CD14-positive monocyte (primary cell): ENCODE data around the gene NR3C1. TPM values are rescaled to one million over a fixed set of nuclear protein-coding genes. Genes with fewer than 3 reads are reported as not detected.
A peak's percentile ranks its signal among the peaks of the same experiment; 100 is the strongest.

Source experiments
- DNase-seq, 3 donors: peaks; one replicate each; pipeline ENCODE4 v3.0.0-alpha.2; 2011 to 2022
- H2AFZ ChIP-seq: 2 replicates; pipeline ENCODE4 v1.6.0; 2012; ENCODE audit warnings: mild to moderate bottlenecking, low read depth, low read length, inconsistent platforms; ENCODE audit not compliant: insufficient read depth, poor library complexity, severe bottlenecking
- H3K27ac ChIP-seq, 2 donors: 1 replicate in 1 of 2; 2 replicates in 1 of 2; pipeline ENCODE4 v1.5.1; 2012 to 2013; ENCODE audit warnings: low read length in 2 of 2, control low read depth in 1 of 2, inconsistent platforms in 1 of 2, low read depth in 1 of 2, mild to moderate bottlenecking in 1 of 2
- H3K27me3 ChIP-seq, 2 donors: one replicate each; pipeline versions ENCODE4 v1.6.0 to v1.6.1; 2011 to 2013; ENCODE audit warnings: low read length in 2 of 2; ENCODE audit not compliant: control insufficient read depth in 2 of 2, insufficient read depth in 2 of 2
- H3K36me3 ChIP-seq, 2 donors: replicated peaks in 1 of 2; 1 replicate in 1 of 2; 2 replicates in 1 of 2; pipeline versions ENCODE4 v1.5.1 to v1.6.1; 2012 to 2013; ENCODE audit warnings: low read length in 2 of 2, control low read depth in 1 of 2, inconsistent platforms in 1 of 2, mild to moderate bottlenecking in 1 of 2; ENCODE audit not compliant: insufficient read depth in 2 of 2, control insufficient read depth in 1 of 2
- H3K4me1 ChIP-seq, 2 donors: 1 replicate in 1 of 2; 2 replicates in 1 of 2; pipeline versions ENCODE4 v1.5.1 to v1.6.1; 2012 to 2013; ENCODE audit warnings: low read length in 2 of 2, control low read depth in 1 of 2, inconsistent platforms in 1 of 2, mild to moderate bottlenecking in 1 of 2, moderate library complexity in 1 of 2; ENCODE audit not compliant: insufficient read depth in 2 of 2, control insufficient read depth in 1 of 2
- H3K4me2 ChIP-seq: replicated peaks from 2 replicates; pipeline ENCODE3; 2012; ENCODE audit warnings: low read length, moderate library complexity, mild to moderate bottlenecking; ENCODE audit not compliant: poor library complexity, severe bottlenecking; ENCODE audit errors: extremely low read depth
- H3K4me3 ChIP-seq, 3 experiments: fragments of 200-600 bp in 1 of 3; sonication (generic) in 1 of 3; replicated peaks in 1 of 3; 1 replicate in 2 of 3; 2 replicates in 1 of 3; pipeline ENCODE4 v1.5.1; 2011 to 2013; ENCODE audit warnings: low read length in 3 of 3, mild to moderate bottlenecking in 3 of 3, control low read depth in 2 of 3, low read depth in 2 of 3, inconsistent platforms in 1 of 3, moderate library complexity in 1 of 3
- H3K79me2 ChIP-seq: 2 replicates; pipeline ENCODE4 v1.6.0; 2012; ENCODE audit warnings: mild to moderate bottlenecking, control low read depth, inconsistent platforms, low read length, moderate library complexity; ENCODE audit not compliant: insufficient read depth
- H3K9ac ChIP-seq: 2 replicates; pipeline ENCODE4 v1.6.0; 2017; ENCODE audit warnings: low read length, mild to moderate bottlenecking; ENCODE audit not compliant: insufficient read depth, poor library complexity, severe bottlenecking
- H3K9me3 ChIP-seq, 2 donors: replicated peaks in 1 of 2; 1 replicate in 1 of 2; 2 replicates in 1 of 2; pipeline versions ENCODE4 v1.5.1 to v1.6.1; 2012 to 2013; ENCODE audit warnings: low read length in 2 of 2, control low read depth in 1 of 2; ENCODE audit not compliant: control insufficient read depth in 1 of 2, insufficient read depth in 1 of 2
- H4K20me1 ChIP-seq: 2 replicates; pipeline ENCODE4 v1.6.0; 2012; ENCODE audit warnings: mild to moderate bottlenecking, low read length, control low read depth, moderate library complexity; ENCODE audit not compliant: insufficient read depth
- H3K27ac Mint-ChIP-seq, 7 donors: one replicate each; pipeline ENCODE4 v1.8.0; 2020; ENCODE audit warnings: mild to moderate bottlenecking in 7 of 7, mixed read lengths in 7 of 7, moderate library complexity in 6 of 7, inconsistent platforms in 2 of 7
- H3K27me3 Mint-ChIP-seq, 3 donors: one replicate each; pipeline ENCODE4 v1.8.0; 2021 to 2022; ENCODE audit warnings: low read depth in 3 of 3, mild to moderate bottlenecking in 3 of 3, mixed read lengths in 3 of 3, moderate library complexity in 3 of 3, inconsistent platforms in 1 of 3
- H3K36me3 Mint-ChIP-seq, 2 donors: one replicate each; pipeline ENCODE4 v1.8.0; 2020; ENCODE audit warnings: mixed read lengths in 2 of 2, inconsistent platforms in 1 of 2, mild to moderate bottlenecking in 1 of 2
- H3K4me1 Mint-ChIP-seq: one replicate; pipeline ENCODE4 v1.8.0; 2020; ENCODE audit warnings: mild to moderate bottlenecking, mixed read lengths
- H3K4me3 Mint-ChIP-seq, 2 donors: one replicate each; pipeline ENCODE4 v1.8.0; 2020; ENCODE audit warnings: mild to moderate bottlenecking in 2 of 2, mixed read lengths in 2 of 2, moderate library complexity in 1 of 2
- H3K9me3 Mint-ChIP-seq, 7 donors: one replicate each; pipeline ENCODE4 v1.8.0; 2020 to 2022; ENCODE audit warnings: mixed read lengths in 7 of 7, mild to moderate bottlenecking in 6 of 7, moderate library complexity in 6 of 7, inconsistent platforms in 2 of 7
- WGBS: methylation state at CpG from one replicate; pipeline ENCODE4 v1.1.5; 2013; ENCODE audit warnings: missing lambda C conversion rate; ENCODE audit not compliant: insufficient coverage; 5-methylcytosine and 5-hydroxymethylcytosine counted together
- intact Hi-C, 2 donors: fragments of 100-400 bp; cut with micrococcal nuclease; formaldehyde crosslinking; loops; one replicate each; pipeline versions ENCODE4 v1.15.0 to v1.15.1; 2023
- polyA plus RNA-seq, 3 donors: library from polyadenylated mRNA; depleted of rRNA in 1 of 3; unstranded in 2 of 3; stranded (reverse) in 1 of 3; fragments of 300-500 nt in 2 of 3; fragments of >200 nt in 1 of 3; fragmentation: Illumina TruSeq in 2 of 3; gene quantifications; 1 replicate in 2 of 3; 2 replicates in 1 of 3; pipeline ENCODE4 v1.2.3, GENCODE V29; 2012 to 2021
- TF ChIP-seq, protein P1 (sequence below): fragments of 200-600 bp; IDR thresholded peaks from one replicate; pipeline ENCODE4 v1.8.0; 2022; ENCODE audit warnings: antibody characterized with exemption, mild to moderate bottlenecking

The NR3C1 gene
- polyA plus RNA-seq, 3 donors, result 25.4 to 82.8 (median 75.1) TPM

GRCh38 chr5:143315929-143316328, 87.6 kb downstream of the NR3C1 start:
- no peaks in the 10 kb centered on the region for H3K27me3 Mint-ChIP-seq

DNA sequence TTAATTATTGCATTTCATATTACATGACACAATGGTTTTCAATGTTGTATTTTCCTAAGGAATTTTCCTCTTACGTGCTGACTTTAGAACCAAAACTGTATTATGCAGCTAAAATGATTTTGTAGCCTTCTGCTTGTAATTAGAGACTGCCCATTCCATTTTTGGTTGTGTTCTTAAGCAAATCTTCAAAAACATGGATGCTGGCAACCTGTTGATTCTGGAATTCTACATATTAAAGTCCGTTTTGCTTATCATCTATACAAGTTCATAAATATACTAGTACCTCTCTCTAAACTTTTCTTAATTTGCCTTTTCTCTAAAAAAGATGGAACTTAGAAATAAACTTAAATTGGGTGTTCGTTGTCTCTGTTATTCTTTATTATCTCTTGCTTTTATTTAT, 88.3 kb downstream of the NR3C1 start:
- no peak overlapping the region for H3K4me3 ChIP-seq
- Mint-ChIP-seq H3K27ac (no peak overlapping the region), H3K27me3 (no peaks in the 10 kb centered on the region), H3K9me3 (no peaks in the 10 kb centered on the region), H3K4me3 (no peak overlapping the region), H3K4me1 (peaks cover 42% of the 10 kb centered on the region), H3K36me3 (peaks cover 31 to 37% of the 10 kb centered on the region in 2 donors)
- peaks cover 10 to 15% of the 10 kb centered on the region in 2 donors for H3K4me1 ChIP-seq
- TF ChIP-seq, protein P1, sequence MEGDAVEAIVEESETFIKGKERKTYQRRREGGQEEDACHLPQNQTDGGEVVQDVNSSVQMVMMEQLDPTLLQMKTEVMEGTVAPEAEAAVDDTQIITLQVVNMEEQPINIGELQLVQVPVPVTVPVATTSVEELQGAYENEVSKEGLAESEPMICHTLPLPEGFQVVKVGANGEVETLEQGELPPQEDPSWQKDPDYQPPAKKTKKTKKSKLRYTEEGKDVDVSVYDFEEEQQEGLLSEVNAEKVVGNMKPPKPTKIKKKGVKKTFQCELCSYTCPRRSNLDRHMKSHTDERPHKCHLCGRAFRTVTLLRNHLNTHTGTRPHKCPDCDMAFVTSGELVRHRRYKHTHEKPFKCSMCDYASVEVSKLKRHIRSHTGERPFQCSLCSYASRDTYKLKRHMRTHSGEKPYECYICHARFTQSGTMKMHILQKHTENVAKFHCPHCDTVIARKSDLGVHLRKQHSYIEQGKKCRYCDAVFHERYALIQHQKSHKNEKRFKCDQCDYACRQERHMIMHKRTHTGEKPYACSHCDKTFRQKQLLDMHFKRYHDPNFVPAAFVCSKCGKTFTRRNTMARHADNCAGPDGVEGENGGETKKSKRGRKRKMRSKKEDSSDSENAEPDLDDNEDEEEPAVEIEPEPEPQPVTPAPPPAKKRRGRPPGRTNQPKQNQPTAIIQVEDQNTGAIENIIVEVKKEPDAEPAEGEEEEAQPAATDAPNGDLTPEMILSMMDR, result no peak
- H3K36me3 ChIP-seq, result peaks cover 27 to 55% of the 10 kb centered on the region in 2 donors
- H4K20me1 ChIP-seq, result peaks cover 100% of the 10 kb centered on the region
- H3K9ac ChIP-seq, result no peak overlapping the region
- WGBS, result no CpG with 5 or more reads among the region's 3 CpGs
- H3K9me3 ChIP-seq, result no peaks in the 10 kb centered on the region
- peak overlapping the region in 1 of 2 donors; percentile 34 for H3K27ac ChIP-seq
- no peak for DNase-seq
- no peak overlapping the region for H3K4me2 ChIP-seq
- H3K27me3 ChIP-seq, result no peaks in the 10 kb centered on the region
- intact Hi-C loops, result no loop called here
- H3K79me2 ChIP-seq, result peaks cover 99% of the 10 kb centered on the region
- H2AFZ ChIP-seq, result no peak overlapping the region

More at GRCh38 chr5:143315929-143316328, 87.6 kb downstream of the NR3C1 start:
- no peak overlapping the region for H2AFZ ChIP-seq
- no peak overlapping the region for H3K9ac ChIP-seq
- no peak for DNase-seq
- no peaks in the 10 kb centered on the region for H3K9me3 ChIP-seq
- no peak overlapping the region for H3K4me3 Mint-ChIP-seq
- TF ChIP-seq, protein P1, result no peak
- no peaks in the 10 kb centered on the region for H3K27me3 ChIP-seq
- H3K4me3 ChIP-seq, result no peak overlapping the region
- H3K27ac Mint-ChIP-seq, result peak overlapping the region in 1 of 7 donors; percentile 54
- no peaks in the 10 kb centered on the region for H3K9me3 Mint-ChIP-seq
- H3K36me3 ChIP-seq, result peaks cover 24 to 50% of the 10 kb centered on the region in 2 donors
- H3K4me1 ChIP-seq, result peaks cover 7 to 11% of the 10 kb centered on the region in 2 donors
- WGBS, result 98% methylated on average over 5 of the region's 6 CpGs
- H3K4me2 ChIP-seq, result no peak overlapping the region
- intact Hi-C loops, result no loop called here
- H3K4me1 Mint-ChIP-seq, result peaks cover 37% of the 10 kb centered on the region
- peaks cover 27 to 33% of the 10 kb centered on the region in 2 donors for H3K36me3 Mint-ChIP-seq
- peaks cover 99% of the 10 kb centered on the region for H3K79me2 ChIP-seq
- H3K27ac ChIP-seq, result no peak overlapping the region
- H4K20me1 ChIP-seq, result peaks cover 100% of the 10 kb centered on the region
